Keratinocyte (primary cell): ENCODE measurements around the gene CNPY1. TPM values are rescaled to one million over a fixed set of nuclear protein-coding genes. Genes with fewer than 3 reads are reported as not detected.

Experiments
- DNase-seq: peaks from one replicate; pipeline ENCODE4 v3.0.0-alpha.2; 2011; ENCODE audit warnings: low read depth, missing footprints, low spot score
- FAIRE-seq: peaks from 2 replicates; lab custom pipeline; 2011; peaks lifted over from hg19 to GRCh38; lab: Jason Lieb, UNC
- H2AFZ ChIP-seq: 2 replicates; pipeline ENCODE4 v1.6.0; 2012; ENCODE audit warnings: low read length, control low read depth, inconsistent platforms; ENCODE audit not compliant: control insufficient read depth
- H3K27ac ChIP-seq: 2 replicates; pipeline ENCODE4 v1.5.1; 2011; ENCODE audit warnings: low read length; ENCODE audit not compliant: control insufficient read depth, insufficient read depth
- H3K27me3 ChIP-seq: 3 replicates; pipeline ENCODE4 v1.6.0; 2011; ENCODE audit warnings: low read length; ENCODE audit not compliant: control insufficient read depth, insufficient read depth; ENCODE audit errors: extremely low read depth
- H3K36me3 ChIP-seq, 2 experiments: 2 replicates in 1 of 2; 3 replicates in 1 of 2; pipeline ENCODE4 v1.5.1; 2011; ENCODE audit warnings: low read length in 2 of 2, mild to moderate bottlenecking in 1 of 2; ENCODE audit not compliant: control insufficient read depth in 2 of 2, insufficient read depth in 2 of 2; ENCODE audit errors: extremely low read depth in 1 of 2
- H3K4me1 ChIP-seq: 3 replicates; pipeline ENCODE4 v1.5.1; 2011; ENCODE audit warnings: low read length; ENCODE audit not compliant: control insufficient read depth, insufficient read depth; ENCODE audit errors: extremely low read depth
- H3K4me2 ChIP-seq: 3 replicates; pipeline ENCODE4 v1.6.0; 2011; ENCODE audit warnings: low read depth, low read length; ENCODE audit not compliant: control insufficient read depth, insufficient read depth; ENCODE audit errors: extremely low read depth
- H3K4me3 ChIP-seq, 3 experiments: fragments of 200-600 bp in 1 of 3; sonication (generic) in 1 of 3; 2 replicates in 2 of 3; 3 replicates in 1 of 3; pipeline ENCODE4 v1.5.1; 2011 to 2016; ENCODE audit warnings: low read length in 3 of 3, mild to moderate bottlenecking in 3 of 3, control low read depth in 2 of 3, inconsistent platforms in 1 of 3, low read depth in 1 of 3, mixed read lengths in 1 of 3, mixed run types in 1 of 3, moderate library complexity in 1 of 3; ENCODE audit not compliant: control insufficient read depth in 2 of 3, insufficient read depth in 2 of 3; ENCODE audit errors: extremely low read depth in 1 of 3
- H3K79me2 ChIP-seq: 2 replicates; pipeline ENCODE4 v1.6.0; 2012; ENCODE audit warnings: low read length; ENCODE audit not compliant: control insufficient read depth, insufficient read depth
- H3K9ac ChIP-seq: 3 replicates; pipeline ENCODE4 v1.6.0; 2011; ENCODE audit warnings: low read length; ENCODE audit not compliant: control insufficient read depth, insufficient read depth; ENCODE audit errors: extremely low read depth
- H3K9me1 ChIP-seq: 3 replicates; pipeline ENCODE4 v1.6.0; 2011; ENCODE audit warnings: low read length; ENCODE audit not compliant: control insufficient read depth, insufficient read depth; ENCODE audit errors: extremely low read depth
- H3K9me3 ChIP-seq: 2 replicates; pipeline ENCODE4 v1.5.1; 2012; ENCODE audit warnings: low read depth, low read length; ENCODE audit not compliant: control insufficient read depth
- H4K20me1 ChIP-seq: 3 replicates; pipeline ENCODE4 v1.6.0; 2011; ENCODE audit warnings: low read length; ENCODE audit not compliant: control insufficient read depth, insufficient read depth; ENCODE audit errors: extremely low read depth
- CTCF ChIP-seq, 3 experiments: IDR thresholded peaks in 1 of 3; conservative IDR thresholded peaks in 1 of 3; optimal IDR thresholded peaks in 1 of 3; 2 replicates in 2 of 3; 3 replicates in 1 of 3; pipeline versions ENCODE3 to v1.5.1; 2011; ENCODE audit warnings: low read length in 3 of 3, mild to moderate bottlenecking in 3 of 3, moderate library complexity in 2 of 3, control low read depth in 1 of 3, inconsistent platforms in 1 of 3; ENCODE audit not compliant: insufficient read depth in 2 of 3; ENCODE audit errors: extremely low read depth in 1 of 3
- EZH2 ChIP-seq: IDR thresholded peaks from one replicate; pipeline ENCODE4 v1.6.1; 2012; ENCODE audit warnings: inconsistent platforms, mild to moderate bottlenecking, low read length, moderate library complexity
- dilution Hi-C: fragments of 300-500 bp; cut with MboI; formaldehyde crosslinking; loops from one replicate; pipeline ENCODE4 v1.7.0; 2020; ENCODE audit warnings: low sequenced_read_pairs; ENCODE audit not compliant: extremely low pct_ligation_motif_present
- polyA plus RNA-seq, 5 experiments: library from polyadenylated mRNA; depleted of rRNA in 3 of 5; stranded (reverse) in 3 of 5; stranded (forward) in 1 of 5; unstranded in 1 of 5; fragments of >200 nt; gene quantifications; 1 replicate in 1 of 5; 2 replicates in 3 of 5; 3 replicates in 1 of 5; pipeline versions ENCODE4 v1.2.1 to v1.2.3, GENCODE V29; 2011 to 2012; ENCODE audit warnings: missing spikeins in 2 of 5, low read depth in 1 of 5, low replicate concordance in 1 of 5

CNPY1 gene
- polyA plus RNA-seq, 1 donor (not counting 4 experiments of a cell fraction or from before 2014, with no cell fraction given): not detected

- no peak overlapping the region for H3K4me2 ChIP-seq
- no peak overlapping the region for H2AFZ ChIP-seq
- H3K27ac ChIP-seq: no peak overlapping the region
- H3K27me3 ChIP-seq: peaks cover 10% of the 10 kb centered on the region
- H4K20me1 ChIP-seq: no peaks in the 10 kb centered on the region
- H3K4me3 ChIP-seq: no peak overlapping the region
- no peaks in the 10 kb centered on the region for H3K79me2 ChIP-seq
- H3K9me3 ChIP-seq: no peaks in the 10 kb centered on the region
- H3K36me3 ChIP-seq: no peaks in the 10 kb centered on the region
- DNase-seq (no peak), FAIRE-seq (no peak)
- peaks cover 4% of the 10 kb centered on the region for H3K4me1 ChIP-seq
- no peaks in the 10 kb centered on the region for H3K9me1 ChIP-seq
- dilution Hi-C loops: loop anchor here (25.0 kb wide), 1 partner anchor 143 kb away; no protein-coding TSS in a partner anchor
- no peak overlapping the region for H3K9ac ChIP-seq
- TF ChIP-seq EZH2 (no peak), CTCF (optimal IDR thresholded peaks at IDR 0.05 in 1 of 3, IDR thresholded peaks at IDR 0.05 in 1 of 3, conservative IDR thresholded peaks at IDR 0.05 in 1 of 3; ENCODE audit: extremely low read depth in 1 of 3, insufficient read depth in 2 of 3, low read length in 3 of 3) (no peak)
Observed at GRCh38 chr7:155594163-155594732, 47.9 kb upstream of the CNPY1 start.

DNA sequence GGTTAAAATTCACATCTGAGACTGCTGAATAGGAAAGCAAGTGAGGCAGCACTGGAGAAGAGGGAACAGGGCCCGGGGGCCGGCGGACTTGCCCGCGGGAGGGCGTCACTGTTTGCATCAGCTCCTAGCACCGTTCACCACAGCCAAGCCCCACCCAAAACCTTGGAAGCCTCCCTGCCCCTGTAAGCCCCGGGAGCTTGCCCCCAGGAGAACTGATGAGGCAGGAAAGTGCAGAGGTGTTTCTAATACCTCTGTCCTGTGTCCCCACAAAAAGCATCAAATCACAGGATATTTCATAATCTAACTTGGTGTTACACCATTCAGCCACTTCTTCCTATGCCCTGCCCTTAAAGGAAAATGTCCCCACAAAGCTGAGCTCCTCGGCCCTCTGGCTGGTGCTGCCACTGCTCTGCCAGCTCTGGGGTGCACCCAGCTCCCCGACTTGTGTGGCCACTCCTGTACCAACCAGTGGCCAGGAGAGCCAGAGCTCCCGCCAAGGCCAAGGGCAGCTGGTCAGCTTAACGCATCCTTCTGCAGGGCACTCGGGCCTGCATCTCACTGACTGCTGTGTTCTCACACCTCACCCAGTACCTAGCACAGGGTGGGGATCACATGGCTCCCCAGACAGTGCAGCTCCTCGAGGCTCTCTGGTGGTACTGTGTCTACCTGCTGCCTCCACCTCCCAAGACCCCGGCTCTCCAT is 47.3 kb upstream of the CNPY1 start:
- FAIRE-seq (no peak), DNase-seq (no peak)
- Histone ChIP-seq H3K4me1 (peaks cover 4% of the 10 kb centered on the region), H3K4me3 (no peak overlapping the region), H3K27me3 (peaks cover 10% of the 10 kb centered on the region), H3K27ac (no peak overlapping the region), H3K36me3 (no peaks in the 10 kb centered on the region), H3K9me1 (no peaks in the 10 kb centered on the region), H3K79me2 (no peaks in the 10 kb centered on the region), H3K9ac (no peak overlapping the region), H3K4me2 (no peak overlapping the region), H2AFZ (no peak overlapping the region), H4K20me1 (no peaks in the 10 kb centered on the region), H3K9me3 (no peaks in the 10 kb centered on the region)
- TF ChIP-seq CTCF (optimal IDR thresholded peaks at IDR 0.05 in 1 of 3, IDR thresholded peaks at IDR 0.05 in 1 of 3, conservative IDR thresholded peaks at IDR 0.05 in 1 of 3; ENCODE audit: extremely low read depth in 1 of 3, insufficient read depth in 2 of 3, low read length in 3 of 3) (no peak), EZH2 (no peak)
- dilution Hi-C loops: loop anchor here (25.0 kb wide), 1 partner anchor 144 kb away; no protein-coding TSS in a partner anchor
